SW 1271 (cell line): Measurements from ENCODE around the gene DPH1.
"Not testable (repeated sequence)": the region's sequence is repeated elsewhere in the genome, so short reads cannot be mapped to it uniquely, and the experiment has no call there.

Experiments
- DNase-seq, 2 experiments: peaks; one replicate each; lab custom pipeline; 2025; lab: John Stamatoyannopoulos, UW

DPH1 gene

GRCh38 chr17:2029911-2030778 is at the start of gene DPH1:
TSS of gene DPH1 (plus strand) at chr17:2030153. CDS start at chr17:2030170, 17 bp downstream.
- DNase-seq, result peak; percentile 75 to 88

- no peak for DNase-seq
Observed at GRCh38 chr17:1980665-1981250, 49.2 kb upstream of the DPH1 start.

GRCh38 chr17:1982793-1983366 is 47.1 kb upstream of the DPH1 start:
- DNase-seq, result not testable (repeated sequence)

- DNase-seq, result no peak
Observed at GRCh38 chr17:1985093-1985492, 44.9 kb upstream of the DPH1 start.

- no peak for DNase-seq
Observed at GRCh38 chr17:1985686-1986085, 44.3 kb upstream of the DPH1 start.

- DNase-seq, result no peak
Observed at GRCh38 chr17:1986783-1987451, 43.0 kb upstream of the DPH1 start.

- no peak for DNase-seq
Observed at GRCh38 chr17:1989135-1989534, 40.8 kb upstream of the DPH1 start.

- DNase-seq, result no peak
Observed at GRCh38 chr17:1992541-1992940, 37.4 kb upstream of the DPH1 start.

GRCh38 chr17:1994707-1995106 is 35.2 kb upstream of the DPH1 start:
- no peak for DNase-seq

GRCh38 chr17:1995321-1995892 is 34.5 kb upstream of the DPH1 start:
- DNase-seq, result no peak

GRCh38 chr17:1995907-1996799 is 33.8 kb upstream of the DPH1 start:
- DNase-seq, result no peak

GRCh38 chr17:1996800-1997288 is 33.1 kb upstream of the DPH1 start:
- DNase-seq, result no peak

GRCh38 chr17:1997289-1997926 is 32.5 kb upstream of the DPH1 start:
- no peak for DNase-seq

- DNase-seq, result no peak
Observed at GRCh38 chr17:1997927-1998742, 31.8 kb upstream of the DPH1 start.

GRCh38 chr17:1999557-2000251 is 30.2 kb upstream of the DPH1 start:
- no peak for DNase-seq

- no peak for DNase-seq
Observed at GRCh38 chr17:2002767-2003329, 27.1 kb upstream of the DPH1 start.

GRCh38 chr17:2003525-2003924 is 26.4 kb upstream of the DPH1 start:
- DNase-seq, result no peak

GRCh38 chr17:2004435-2004952 is 25.5 kb upstream of the DPH1 start:
- DNase-seq, result no peak
